ENCODE data around the gene WDR70. TPM values are rescaled to one million over a fixed set of nuclear protein-coding genes. Genes with fewer than 3 reads are reported as not detected.

WDR70 gene
- total and polyA plus RNA-seq, 2 of the 8 experiments (the other 6 are each of a cell fraction or from before 2014, with no cell fraction given), result 10.6 to 37.4 TPM

GRCh38 chr5:37767961-37768360 lies 388.8 kb downstream of the WDR70 start:
- H3K56ac ChIP-seq (replicated peaks; ENCODE audit: insufficient read length, low read depth, low read length), result no peak overlapping the region
- FAIRE-seq (no peak), DNase-seq (ENCODE audit: low read depth in 1 of 2, low spot score in 2 of 2) (no peak)
- no peak overlapping the region for H2AK5ac ChIP-seq (ENCODE audit: low read depth, low read length)
- no peaks in the 10 kb centered on the region for H3K36me3 ChIP-seq (ENCODE audit: control insufficient read depth in 2 of 4, insufficient read depth in 4 of 4, low read length in 3 of 4)
- H2BK20ac ChIP-seq (ENCODE audit: low read length), result no peak overlapping the region
- ChIA-PET POLR2A (ENCODE audit: partially characterized antibody) (no interaction called here), CTCF (ENCODE audit: partially characterized antibody) (no interaction called here)
- no peak overlapping the region for H2BK12ac ChIP-seq (ENCODE audit: low read depth, low read length)
- H3K4ac ChIP-seq (replicated peaks; ENCODE audit: insufficient read length, low read depth, low read length), result no peak overlapping the region
- H3K14ac ChIP-seq (ENCODE audit: insufficient read length), result no peak overlapping the region
- no peak overlapping the region for H4K91ac ChIP-seq (replicated peaks; ENCODE audit: insufficient read length, low read length)
- H3K9me3 ChIP-seq (ENCODE audit: insufficient read depth in 2 of 2, low read depth in 1 of 2, low read length in 1 of 2), result no peaks in the 10 kb centered on the region
- no peaks in the 10 kb centered on the region for H3K27me3 ChIP-seq (replicated peaks in 1 of 4; ENCODE audit: control insufficient read depth in 3 of 4, extremely low read depth in 1 of 4, insufficient read depth in 3 of 4, low read length in 3 of 4)
- H2BK15ac ChIP-seq (ENCODE audit: low read length), result no peak overlapping the region
- no peak overlapping the region for H4K5ac ChIP-seq (ENCODE audit: insufficient read length, low read depth, low read length)
- no peak overlapping the region for H3K27ac ChIP-seq (ENCODE audit: low read depth, low read length)
- H2BK120ac ChIP-seq (replicated peaks; ENCODE audit: low read depth, low read length), result no peak overlapping the region
- H3K4me1 ChIP-seq (replicated peaks in 1 of 4; ENCODE audit: control insufficient read depth in 3 of 4, insufficient read depth in 4 of 4, low read length in 3 of 4), result no peaks in the 10 kb centered on the region
- H3K4me2 ChIP-seq (ENCODE audit: insufficient read depth in 1 of 2, low read depth in 2 of 2, low read length in 2 of 2), result no peak overlapping the region
- no peak overlapping the region for H3K18ac ChIP-seq (ENCODE audit: extremely low read depth, low read length)
- WGBS, 2 experiments (ENCODE audit: extremely low coverage in 1 of 2, insufficient coverage in 1 of 2, insufficient read length in 1 of 2, insufficient replicate concordance in 2 of 2, low coverage in 1 of 2, low lambda C conversion rate in 2 of 2, missing lambda C conversion rate in 1 of 2), result 94% methylated on average over 4 of the region's 4 CpGs; no CpG with 5 or more reads in 1 of the 2 experiments
- H3K23me2 ChIP-seq (ENCODE audit: low read depth, low read length), result no peaks in the 10 kb centered on the region
- no peak overlapping the region for H3K9ac ChIP-seq (replicated peaks in 1 of 4; ENCODE audit: extremely low read depth in 1 of 4, low read depth in 3 of 4, low read length in 3 of 4)
- no peak overlapping the region for H2AFZ ChIP-seq (ENCODE audit: low read length)
- no peaks in the 10 kb centered on the region for H4K20me1 ChIP-seq (replicated peaks in 1 of 2; ENCODE audit: control insufficient read depth in 1 of 2, insufficient read depth in 2 of 2, low read length in 2 of 2)
- H3K79me1 ChIP-seq (ENCODE audit: low read depth, low read length), result no peaks in the 10 kb centered on the region
- H3K4me3 ChIP-seq (ENCODE audit: extremely low read depth in 1 of 4, insufficient read depth in 2 of 4, low read depth in 3 of 4, low read length in 4 of 4), result no peak overlapping the region
- no peak overlapping the region for H3K23ac ChIP-seq (ENCODE audit: insufficient read length)
- H3K79me2 ChIP-seq (ENCODE audit: control insufficient read depth in 1 of 2, insufficient read depth in 2 of 2, low read length in 2 of 2), result no peaks in the 10 kb centered on the region
- H4K8ac ChIP-seq (ENCODE audit: extremely low read depth, insufficient read depth, low read length), result no peak overlapping the region
- H2BK5ac ChIP-seq (ENCODE audit: low read depth, low read length), result no peak overlapping the region
- TF ChIP-seq SRF (IDR thresholded peaks at IDR 0.05; ENCODE audit: low read depth, low read length) (no peak), CEBPB (IDR thresholded peaks at IDR 0.05; ENCODE audit: low read depth, low read length) (no peak), CTCF (IDR thresholded peaks at IDR 0.05; ENCODE audit: control extremely low read depth in 1 of 3, insufficient read depth in 1 of 3, low read depth in 1 of 3, low read length in 3 of 3) (no peak), NRF1 (IDR thresholded peaks at IDR 0.05; ENCODE audit: low read depth, low read length) (no peak)
